Activated B cell treated with CpG ODN at 0.5 μM for 24 hours (primary cell): Measurements from ENCODE around the gene PHLPP1. TPM values are rescaled to one million over a fixed set of nuclear protein-coding genes. Genes with fewer than 3 reads are reported as not detected.

Experiments
- ATAC-seq: fragments of 200-7000 bp; cut with Tn5 transposase; one replicate; pipeline ENCODE4 v1.10.0; 2021; ENCODE audit warnings: low read depth, mild to moderate bottlenecking, moderate library complexity
- CTCF ChIA-PET: fragments of 350-600 bp; sonication (Branson Sonifier 250); formaldehyde crosslinking; loops from one replicate; lab custom pipeline; 2021; ENCODE audit warnings: antibody characterized with exemption; lab: Charles Lee
- POLR2A ChIA-PET: fragments of 350-600 bp; sonication (Branson Sonifier 250); formaldehyde crosslinking; loops from one replicate; lab custom pipeline; 2021; ENCODE audit warnings: antibody characterized with exemption; lab: Charles Lee
- DNase-seq: peaks from one replicate; pipeline ENCODE4 v3.0.0; 2022
- H3K27ac Mint-ChIP-seq: one replicate; pipeline ENCODE4 v1.8.0; 2020; ENCODE audit warnings: mixed read lengths
- H3K27me3 Mint-ChIP-seq: one replicate; pipeline ENCODE4 v1.8.0; 2021; ENCODE audit warnings: mixed read lengths
- H3K36me3 Mint-ChIP-seq: one replicate; pipeline ENCODE4 v1.8.0; 2021; ENCODE audit warnings: low read depth, mixed read lengths
- H3K4me1 Mint-ChIP-seq: one replicate; pipeline ENCODE4 v1.8.0; 2021; ENCODE audit warnings: mixed read lengths
- H3K4me3 Mint-ChIP-seq: one replicate; pipeline ENCODE4 v1.8.0; 2020; ENCODE audit warnings: mild to moderate bottlenecking, mixed read lengths
- H3K9me3 Mint-ChIP-seq: one replicate; pipeline ENCODE4 v1.8.0; 2020; ENCODE audit warnings: mixed read lengths
- intact Hi-C: fragments of 100-400 bp; cut with micrococcal nuclease; formaldehyde crosslinking; loops from one replicate; pipeline ENCODE4 v1.15.1; 2024
- total RNA-seq: library from RNA; stranded (reverse); gene quantifications from 2 replicates; pipeline ENCODE4 v1.2.3, GENCODE V29; 2022
- TF ChIP-seq, protein P1 (sequence below): fragments of 200-600 bp; IDR thresholded peaks from one replicate; pipeline ENCODE4 v1.8.0; 2022; ENCODE audit warnings: antibody characterized with exemption, mild to moderate bottlenecking

PHLPP1 gene
- total RNA-seq, 1 donor from 2014 or later, result 16.1 TPM

- Mint-ChIP-seq H3K27ac (no peak overlapping the region), H3K4me3 (no peak overlapping the region), H3K27me3 (no peaks in the 10 kb centered on the region), H3K36me3 (peaks cover 3% of the 10 kb centered on the region), H3K4me1 (peaks cover 26% of the 10 kb centered on the region), H3K9me3 (no peaks in the 10 kb centered on the region)
- TF ChIP-seq, protein P1, sequence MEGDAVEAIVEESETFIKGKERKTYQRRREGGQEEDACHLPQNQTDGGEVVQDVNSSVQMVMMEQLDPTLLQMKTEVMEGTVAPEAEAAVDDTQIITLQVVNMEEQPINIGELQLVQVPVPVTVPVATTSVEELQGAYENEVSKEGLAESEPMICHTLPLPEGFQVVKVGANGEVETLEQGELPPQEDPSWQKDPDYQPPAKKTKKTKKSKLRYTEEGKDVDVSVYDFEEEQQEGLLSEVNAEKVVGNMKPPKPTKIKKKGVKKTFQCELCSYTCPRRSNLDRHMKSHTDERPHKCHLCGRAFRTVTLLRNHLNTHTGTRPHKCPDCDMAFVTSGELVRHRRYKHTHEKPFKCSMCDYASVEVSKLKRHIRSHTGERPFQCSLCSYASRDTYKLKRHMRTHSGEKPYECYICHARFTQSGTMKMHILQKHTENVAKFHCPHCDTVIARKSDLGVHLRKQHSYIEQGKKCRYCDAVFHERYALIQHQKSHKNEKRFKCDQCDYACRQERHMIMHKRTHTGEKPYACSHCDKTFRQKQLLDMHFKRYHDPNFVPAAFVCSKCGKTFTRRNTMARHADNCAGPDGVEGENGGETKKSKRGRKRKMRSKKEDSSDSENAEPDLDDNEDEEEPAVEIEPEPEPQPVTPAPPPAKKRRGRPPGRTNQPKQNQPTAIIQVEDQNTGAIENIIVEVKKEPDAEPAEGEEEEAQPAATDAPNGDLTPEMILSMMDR, result no peak
- ChIA-PET CTCF (no interaction called here), POLR2A (no interaction called here)
- intact Hi-C loops, result loop anchor here (1.0 to 5.0 kb wide), 5 partner anchors 75 to 629 kb away; no protein-coding TSS in a partner anchor
- ATAC-seq, result no peak
- no peak for DNase-seq
Measured at GRCh38 chr18:62713651-62714247, 1.6 kb upstream of the PHLPP1 start.

GRCh38 chr18:62714671-62715435 is 488 bp upstream of the PHLPP1 start:
- H3K36me3 Mint-ChIP-seq, result peaks cover 3% of the 10 kb centered on the region
- POLR2A ChIA-PET, result interaction anchor here (0.6 to 2.3 kb wide), 18 partner anchors 19 to 729 kb away, joined by 3 to 10 read pairs (median 3); partner anchors contain the start of genes VPS4B and ZCCHC2
- peaks cover 37% of the 10 kb centered on the region for H3K4me1 Mint-ChIP-seq
- H3K4me3 Mint-ChIP-seq, result peak overlapping the region; percentile 91
- H3K9me3 Mint-ChIP-seq, result no peaks in the 10 kb centered on the region
- ATAC-seq (peak; percentile 79), DNase-seq (peak; percentile 88)
- intact Hi-C loops, result loop anchor here (1.0 to 5.0 kb wide), 20 partner anchors 69 to 1255 kb away; partner anchors contain the start of genes KDSR, PIGN, RELCH and SERPINB8
- no peaks in the 10 kb centered on the region for H3K27me3 Mint-ChIP-seq
- H3K27ac Mint-ChIP-seq, result peak overlapping the region; percentile 89
- TF ChIP-seq, protein P1, result no peak
- CTCF ChIA-PET, result interaction anchor here (0.7 to 4.2 kb wide), 21 partner anchors 11 to 726 kb away, joined by 3 to 56 read pairs (median 3); partner anchors contain the start of gene VPS4B

DNA sequence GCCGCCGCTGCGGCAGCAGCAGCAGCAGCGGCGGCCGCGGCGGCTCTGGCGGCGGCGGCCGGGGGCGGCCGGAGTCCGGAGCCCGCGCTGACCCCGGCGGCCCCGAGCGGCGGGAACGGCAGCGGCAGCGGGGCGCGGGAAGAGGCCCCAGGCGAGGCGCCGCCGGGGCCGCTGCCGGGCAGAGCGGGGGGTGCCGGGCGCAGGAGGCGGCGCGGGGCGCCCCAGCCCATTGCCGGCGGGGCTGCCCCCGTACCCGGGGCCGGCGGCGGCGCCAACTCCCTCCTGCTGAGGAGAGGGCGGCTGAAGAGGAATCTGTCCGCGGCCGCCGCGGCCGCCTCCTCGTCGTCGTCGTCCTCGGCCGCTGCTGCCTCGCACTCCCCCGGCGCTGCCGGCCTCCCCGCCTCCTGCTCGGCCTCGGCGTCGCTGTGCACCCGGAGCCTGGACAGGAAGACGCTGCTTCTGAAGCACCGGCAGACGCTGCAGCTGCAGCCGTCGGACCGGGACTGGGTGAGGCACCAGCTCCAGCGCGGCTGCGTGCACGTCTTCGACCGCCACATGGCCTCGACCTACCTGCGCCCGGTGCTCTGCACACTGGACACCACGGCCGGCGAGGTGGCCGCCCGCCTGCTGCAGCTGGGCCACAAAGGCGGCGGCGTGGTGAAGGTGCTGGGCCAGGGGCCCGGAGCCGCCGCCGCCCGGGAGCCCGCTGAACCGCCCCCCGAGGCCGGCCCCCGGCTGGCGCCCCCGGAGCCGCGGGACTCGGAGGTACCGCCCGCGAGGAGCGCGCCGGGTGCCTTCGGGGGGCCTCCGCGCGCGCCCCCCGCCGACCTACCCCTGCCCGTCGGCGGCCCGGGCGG is 646 bp downstream of the PHLPP1 start:
- DNase-seq (peak; percentile 67), ATAC-seq (peak; percentile 19)
- Mint-ChIP-seq H3K27ac (no peak overlapping the region), H3K4me1 (peaks cover 41% of the 10 kb centered on the region), H3K9me3 (no peaks in the 10 kb centered on the region), H3K4me3 (peak overlapping the region; percentile 91), H3K36me3 (peaks cover 3% of the 10 kb centered on the region), H3K27me3 (no peaks in the 10 kb centered on the region)
- TF ChIP-seq, protein P1, result no peak
- intact Hi-C loops, result loop anchor here (1.0 to 5.0 kb wide), 17 partner anchors 68 to 1254 kb away; partner anchors contain the start of genes KDSR, PIGN, RELCH and SERPINB8
- ChIA-PET CTCF (interaction anchor here (0.8 to 4.2 kb wide), 12 partner anchors 29 to 706 kb away, joined by 3 to 56 read pairs (median 4); partner anchors contain the start of gene VPS4B), POLR2A (interaction anchor here (0.7 to 2.3 kb wide), 10 partner anchors 28 to 706 kb away, joined by 3 to 9 read pairs (median 4); partner anchors contain the start of genes VPS4B and ZCCHC2)

GRCh38 chr18:62716619-62717168 is 1.4 kb downstream of the PHLPP1 start:
- peak overlapping the region; percentile 80 for H3K27ac Mint-ChIP-seq

More at GRCh38 chr18:62716619-62717168, 1.4 kb downstream of the PHLPP1 start:
- peaks cover 43% of the 10 kb centered on the region for H3K4me1 Mint-ChIP-seq
- DNase-seq (peak; percentile 58), ATAC-seq (peak; percentile 6)
- H3K9me3 Mint-ChIP-seq, result no peaks in the 10 kb centered on the region
- POLR2A ChIA-PET, result interaction anchor here (0.7 to 2.3 kb wide), 6 partner anchors 30 to 266 kb away, joined by 3 to 15 read pairs (median 4); partner anchors contain the start of gene ZCCHC2
- TF ChIP-seq, protein P1, result no peak
- intact Hi-C loops, result loop anchor here (1.0 to 5.0 kb wide), 5 partner anchors 13 to 606 kb away; no protein-coding TSS in a partner anchor
- H3K36me3 Mint-ChIP-seq, result peaks cover 3% of the 10 kb centered on the region
- peak overlapping the region; percentile 82 for H3K4me3 Mint-ChIP-seq
- H3K27me3 Mint-ChIP-seq, result no peaks in the 10 kb centered on the region
- CTCF ChIA-PET, result interaction anchor here (1.0 to 4.2 kb wide), 5 partner anchors 9 to 723 kb away, joined by 3 to 56 read pairs (median 9); no protein-coding TSS in a partner anchor
